Hematopoietic multipotent progenitor cell treated with erythropoietin and hydrocortisone succinate and interleukin-3 and kit ligand, for 4 days (in vitro differentiated cells): Measurements from ENCODE around the gene TBC1D28.
"Not testable (repeated sequence)": the region's sequence is repeated elsewhere in the genome, so short reads cannot be mapped to it uniquely, and the experiment has no call there.

Experiments used
- DNase-seq: peaks from one replicate; pipeline ENCODE4 v3.0.0-alpha.2; 2015

The TBC1D28 gene

GRCh38 chr17:18613016-18613415, 31.2 kb downstream of the TBC1D28 start:
- not testable (repeated sequence) for DNase-seq

GRCh38 chr17:18593138-18593537, 51.1 kb downstream of the TBC1D28 start:
- DNase-seq = not testable (repeated sequence)
